ENCODE data around the gene RIN3. TPM values are rescaled to one million over a fixed set of nuclear protein-coding genes. Genes with fewer than 3 reads are reported as not detected.

RIN3 gene
- total and polyA plus RNA-seq, 5 experiments from 2014 or later, result 16.8 to 146 (median 45.8) TPM

GRCh38 chr14:92539419-92539818 lies 25.8 kb downstream of the RIN3 start:
- DNase-seq (no peak), ATAC-seq (no peak)
- POLR2A ChIA-PET, result interaction anchor here (0.8 to 2.2 kb wide), 9 partner anchors 8 to 37 kb away, joined by 3 to 7 read pairs (median 4); no protein-coding TSS in a partner anchor
- Mint-ChIP-seq H3K27me3 (no peaks in the 10 kb centered on the region), H3K9me3 (no peaks in the 10 kb centered on the region), H3K4me1 (peaks cover 34 to 86% (median 82%) of the 10 kb centered on the region in 4 donors), H3K4me3 (peak overlapping the region in 7 of 10 donors; percentile 38 to 72 (median 54)), H3K27ac (peak overlapping the region in 9 of 10 donors; percentile 8 to 90 (median 75)), H3K36me3 (no peaks in the 10 kb centered on the region)

- Mint-ChIP-seq H3K4me1 (peaks cover 34 to 86% (median 81%) of the 10 kb centered on the region in 4 donors), H3K9me3 (no peaks in the 10 kb centered on the region), H3K4me3 (peak overlapping the region in 8 of 10 donors; percentile 38 to 72 (median 55)), H3K27ac (peak overlapping the region; percentile 8 to 90 (median 65)), H3K36me3 (no peaks in the 10 kb centered on the region), H3K27me3 (no peaks in the 10 kb centered on the region)
- POLR2A ChIA-PET, result interaction anchor here (0.7 to 2.2 kb wide), 9 partner anchors 8 to 36 kb away, joined by 3 to 7 read pairs (median 4); no protein-coding TSS in a partner anchor
- peak; percentile 16 to 17 for ATAC-seq
- DNase-seq, result no peak
Observed at GRCh38 chr14:92539875-92540274, 26.3 kb downstream of the RIN3 start.

- Mint-ChIP-seq H3K27me3 (no peaks in the 10 kb centered on the region), H3K27ac (peak overlapping the region; percentile 8 to 87 (median 79)), H3K36me3 (no peaks in the 10 kb centered on the region), H3K4me3 (peak overlapping the region in 9 of 10 donors; percentile 39 to 77 (median 56)), H3K9me3 (no peaks in the 10 kb centered on the region), H3K4me1 (peaks cover 28 to 80% (median 75%) of the 10 kb centered on the region in 4 donors)
- POLR2A ChIA-PET, result interaction anchor here (0.7 to 2.2 kb wide), 6 partner anchors 9 to 28 kb away, joined by 3 to 7 read pairs (median 4); no protein-coding TSS in a partner anchor
- ATAC-seq (peak; percentile 19 to 31), DNase-seq (no peak)
Observed at GRCh38 chr14:92540472-92541048, 27.0 kb downstream of the RIN3 start.

DNA sequence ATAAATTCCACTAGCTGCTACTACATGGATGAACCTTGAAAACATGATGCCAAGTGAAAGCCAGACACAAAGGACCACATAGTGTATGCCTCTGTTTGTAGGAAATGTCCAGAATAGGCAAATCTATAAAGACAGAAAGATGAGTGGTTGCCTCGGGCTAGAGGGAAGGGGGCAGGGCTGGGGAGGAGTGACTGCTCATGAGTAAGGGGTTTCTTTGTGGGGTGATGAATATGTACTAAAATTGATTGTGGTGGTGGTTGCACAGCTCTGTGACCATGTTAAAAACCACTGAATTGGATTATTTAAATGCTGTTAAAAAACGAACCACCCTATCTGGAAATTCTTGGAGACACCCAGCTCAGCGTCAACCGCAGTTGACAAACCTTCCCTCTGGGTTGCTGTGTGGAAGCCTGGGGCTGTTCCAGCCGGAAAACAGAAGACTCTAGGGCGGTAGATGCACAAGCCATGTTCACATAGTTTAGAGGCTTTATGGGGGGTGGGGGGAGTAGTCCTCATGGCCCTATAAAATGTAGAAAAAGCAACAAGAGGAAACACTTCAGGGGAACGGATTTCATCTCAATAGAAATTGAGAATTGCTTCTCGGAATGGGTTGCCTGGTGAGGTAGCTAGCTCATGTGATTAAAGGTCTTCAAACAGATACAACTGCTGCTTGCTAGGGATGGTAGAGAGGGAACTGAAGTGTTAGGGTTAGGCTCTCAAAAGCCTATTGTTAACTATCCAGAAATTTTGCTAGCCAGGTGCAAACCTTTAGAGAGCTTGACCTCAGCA lies 29.4 kb downstream of the RIN3 start:
- POLR2A ChIA-PET, result interaction anchor here (0.6 to 1.8 kb wide), 7 partner anchors 10 to 1185 kb away, joined by 3 to 6 read pairs (median 4); no protein-coding TSS in a partner anchor
- Mint-ChIP-seq H3K27ac (peak overlapping the region in 9 of 10 donors; percentile 11 to 90 (median 77)), H3K9me3 (no peaks in the 10 kb centered on the region), H3K36me3 (no peaks in the 10 kb centered on the region), H3K4me1 (peaks cover 25 to 75% (median 68%) of the 10 kb centered on the region in 4 donors), H3K27me3 (no peaks in the 10 kb centered on the region), H3K4me3 (peak overlapping the region in 1 of 10 donors; percentile 29)
- no peak for DNase-seq
- no peak for ATAC-seq

DNA sequence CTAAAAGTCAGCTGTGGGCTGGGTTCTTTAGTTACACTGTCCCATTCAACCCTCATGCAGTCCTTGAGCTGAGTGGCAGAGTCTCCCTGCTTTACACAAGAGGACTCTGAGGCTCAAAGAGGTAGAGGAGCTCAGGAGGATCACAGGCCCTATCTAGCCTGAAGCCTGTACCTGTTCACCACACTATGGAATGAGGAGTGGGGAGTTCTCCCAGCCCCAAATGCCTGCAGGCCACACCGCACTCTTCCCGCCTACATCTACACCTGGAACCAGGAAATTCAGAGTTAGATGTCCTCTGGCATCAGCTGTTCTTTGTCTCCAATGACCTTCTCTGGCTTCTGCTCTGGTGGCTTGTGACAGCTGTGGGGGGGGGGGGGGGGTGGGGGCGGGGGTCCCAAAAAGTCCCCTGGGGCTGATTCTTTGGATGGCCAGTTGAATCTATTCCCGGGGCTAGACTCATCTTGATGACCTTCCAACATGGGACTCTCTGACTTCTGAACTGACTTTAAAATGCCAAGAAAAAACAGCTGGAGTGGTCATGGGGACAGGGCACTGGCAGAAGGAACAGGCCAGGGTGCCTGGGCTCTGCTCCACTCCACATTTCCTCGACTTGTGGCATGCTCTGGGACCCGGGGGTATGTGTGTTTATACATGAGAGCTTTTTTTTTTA lies 30.6 kb downstream of the RIN3 start:
- H3K27ac Mint-ChIP-seq, result peak overlapping the region in 8 of 10 donors; percentile 45 to 77 (median 57)
- POLR2A ChIA-PET, result interaction anchor here (0.7 to 1.8 kb wide), 6 partner anchors 12 to 1187 kb away, joined by 3 to 6 read pairs (median 4); partner anchors contain the start of gene RIN3
- peak overlapping the region in 1 of 10 donors; percentile 54 for H3K4me3 Mint-ChIP-seq
- H3K36me3 Mint-ChIP-seq, result no peaks in the 10 kb centered on the region
- H3K27me3 Mint-ChIP-seq, result no peaks in the 10 kb centered on the region
- ATAC-seq (no peak), DNase-seq (no peak)
- no peaks in the 10 kb centered on the region for H3K9me3 Mint-ChIP-seq
- H3K4me1 Mint-ChIP-seq, result peaks cover 20 to 71% (median 59%) of the 10 kb centered on the region in 4 donors

GRCh38 chr14:92546347-92547053 lies 32.9 kb downstream of the RIN3 start:
- H3K4me3 Mint-ChIP-seq, result peak overlapping the region in 2 of 10 donors; percentile 50 to 54
- DNase-seq (no peak), ATAC-seq (no peak)
- POLR2A ChIA-PET, result interaction anchor here (1.0 to 3.5 kb wide), 8 partner anchors 10 to 40 kb away, joined by 3 to 13 read pairs (median 6); partner anchors contain the start of gene RIN3
- H3K27me3 Mint-ChIP-seq, result no peaks in the 10 kb centered on the region
- peaks cover 18 to 69% (median 57%) of the 10 kb centered on the region in 4 donors for H3K4me1 Mint-ChIP-seq
- H3K36me3 Mint-ChIP-seq, result no peaks in the 10 kb centered on the region
- H3K27ac Mint-ChIP-seq, result peak overlapping the region in 4 of 10 donors; percentile 29 to 62 (median 46)
- H3K9me3 Mint-ChIP-seq, result no peaks in the 10 kb centered on the region

DNA sequence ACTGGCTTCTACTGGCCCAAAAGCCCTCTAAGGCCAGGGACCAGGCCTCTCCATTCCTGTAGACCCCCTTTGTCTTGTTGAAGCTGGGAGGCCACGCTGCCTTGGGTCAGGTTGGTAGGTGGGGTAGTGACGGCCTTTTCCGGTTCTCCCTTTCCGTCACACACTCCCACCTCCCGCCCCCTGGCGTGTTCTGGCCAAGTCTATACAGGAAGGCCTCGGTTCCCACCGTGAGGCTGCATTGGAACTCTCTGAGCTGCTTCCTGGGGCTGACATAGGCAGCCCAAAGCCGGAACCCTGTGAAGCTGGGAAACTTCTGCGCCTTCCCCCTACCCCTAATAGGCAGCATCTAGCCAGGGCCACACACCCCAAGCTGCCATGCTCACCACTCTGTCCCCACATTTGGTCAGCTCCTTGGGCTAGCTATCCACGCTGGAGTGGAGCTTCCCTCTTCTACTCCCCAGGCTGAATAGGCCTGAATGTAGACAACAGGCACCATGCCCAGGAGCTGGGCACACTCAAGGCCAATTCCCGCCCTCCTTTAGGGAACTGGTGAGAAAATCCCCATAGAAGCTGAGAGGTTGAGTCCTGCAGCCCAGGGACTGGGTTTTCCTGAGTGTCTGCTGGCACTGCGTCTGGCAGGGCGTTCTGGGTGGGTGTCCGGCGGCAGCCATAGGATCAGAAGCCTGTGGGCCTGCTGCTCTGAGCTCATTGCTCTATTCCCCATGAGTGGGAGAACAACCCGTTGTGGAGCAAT lies 35.7 kb downstream of the RIN3 start:
- Mint-ChIP-seq H3K4me3 (no peak overlapping the region), H3K27ac (peak overlapping the region in 5 of 10 donors; percentile 18 to 85 (median 60)), H3K9me3 (no peaks in the 10 kb centered on the region)

DNA sequence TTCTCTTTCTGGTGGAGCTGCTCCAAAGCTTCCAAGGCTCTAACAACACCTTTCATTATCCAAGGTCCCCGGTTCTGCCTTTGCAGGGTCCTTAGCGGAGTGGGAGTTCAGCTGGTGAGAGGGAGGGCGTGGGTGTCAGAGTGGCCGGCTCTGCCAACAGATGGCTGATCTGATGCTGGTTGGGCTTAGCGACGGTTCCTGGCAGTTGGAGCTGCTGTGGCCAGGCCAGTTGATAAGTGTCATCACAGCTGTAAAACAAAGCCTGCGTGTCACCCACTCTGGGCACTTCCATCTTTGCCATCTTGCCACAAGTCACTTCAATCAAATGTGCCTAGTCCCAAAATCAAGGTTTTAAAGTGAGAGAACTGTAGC lies 36.3 kb downstream of the RIN3 start:
- peaks cover 18 to 68% (median 55%) of the 10 kb centered on the region in 4 donors for H3K4me1 Mint-ChIP-seq
- no peaks in the 10 kb centered on the region for H3K27me3 Mint-ChIP-seq
- H3K36me3 Mint-ChIP-seq, result no peaks in the 10 kb centered on the region
- POLR2A ChIA-PET, result interaction anchor here (0.9 to 1.9 kb wide), 7 partner anchors 10 to 103 kb away, joined by 3 to 12 read pairs (median 4); no protein-coding TSS in a partner anchor
- H3K9me3 Mint-ChIP-seq, result no peaks in the 10 kb centered on the region
- DNase-seq (no peak), ATAC-seq (no peak)
- peak overlapping the region in 7 of 10 donors; percentile 18 to 85 (median 66) for H3K27ac Mint-ChIP-seq
- H3K4me3 Mint-ChIP-seq, result no peak overlapping the region

More for the DNA sequence above, 35.7 kb downstream of the RIN3 start:
- no peak for DNase-seq
- ATAC-seq, result no peak
- POLR2A ChIA-PET, result interaction anchor here (0.6 to 1.9 kb wide), 8 partner anchors 11 to 103 kb away, joined by 3 to 12 read pairs (median 4); no protein-coding TSS in a partner anchor
- H3K4me1 Mint-ChIP-seq, result peaks cover 19 to 73% (median 57%) of the 10 kb centered on the region in 4 donors
- H3K27me3 Mint-ChIP-seq, result no peaks in the 10 kb centered on the region
- H3K36me3 Mint-ChIP-seq, result no peaks in the 10 kb centered on the region

DNA sequence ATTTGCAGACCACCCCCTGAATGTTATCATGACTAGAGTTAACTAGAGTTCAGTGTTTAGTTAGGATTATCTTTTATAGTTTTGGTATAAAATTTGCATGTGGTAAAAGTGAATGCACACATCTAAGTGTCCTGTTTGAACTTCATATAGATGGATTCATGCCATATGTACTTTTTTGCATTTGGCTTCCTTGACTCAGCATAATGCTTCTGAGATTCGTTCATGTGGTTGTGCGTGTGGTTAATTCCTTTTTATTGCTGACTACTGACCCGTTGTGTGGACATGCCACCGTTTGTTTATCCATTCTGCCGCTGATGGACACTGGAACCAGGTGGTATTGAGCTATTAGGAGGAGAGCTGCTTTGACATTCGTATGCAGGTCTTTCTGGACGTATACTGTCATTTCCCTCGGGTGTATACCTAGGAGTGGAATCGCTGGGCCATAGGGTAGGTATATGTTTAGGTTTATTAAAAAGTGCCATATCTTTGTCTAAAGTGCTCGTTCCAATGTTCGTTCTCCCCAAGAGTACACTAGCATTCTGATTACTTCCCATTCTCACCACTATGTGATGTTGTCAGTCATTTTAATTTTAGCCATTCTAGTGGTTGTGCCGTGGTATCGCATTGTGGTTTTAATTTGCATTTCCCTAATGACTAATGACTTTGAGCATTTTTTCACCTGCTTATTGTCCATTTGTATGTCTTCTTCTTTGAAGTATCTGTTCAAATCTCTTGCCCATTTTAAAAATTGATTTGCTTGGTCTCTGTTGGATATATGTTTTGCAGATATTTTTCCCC lies 37.7 kb downstream of the RIN3 start:
- POLR2A ChIA-PET, result no interaction called here
- no peaks in the 10 kb centered on the region for H3K9me3 Mint-ChIP-seq
- H3K27me3 Mint-ChIP-seq, result no peaks in the 10 kb centered on the region
- ATAC-seq (no peak), DNase-seq (no peak)
- peak overlapping the region in 3 of 10 donors; percentile 36 to 61 (median 37) for H3K27ac Mint-ChIP-seq
- H3K4me3 Mint-ChIP-seq, result peak overlapping the region in 3 of 10 donors; percentile 0 to 13 (median 2)
- H3K36me3 Mint-ChIP-seq, result peaks cover 0 to under 1% (median 0%) of the 10 kb centered on the region in 3 donors
- H3K4me1 Mint-ChIP-seq, result peaks cover 28 to 78% (median 69%) of the 10 kb centered on the region in 4 donors

DNA sequence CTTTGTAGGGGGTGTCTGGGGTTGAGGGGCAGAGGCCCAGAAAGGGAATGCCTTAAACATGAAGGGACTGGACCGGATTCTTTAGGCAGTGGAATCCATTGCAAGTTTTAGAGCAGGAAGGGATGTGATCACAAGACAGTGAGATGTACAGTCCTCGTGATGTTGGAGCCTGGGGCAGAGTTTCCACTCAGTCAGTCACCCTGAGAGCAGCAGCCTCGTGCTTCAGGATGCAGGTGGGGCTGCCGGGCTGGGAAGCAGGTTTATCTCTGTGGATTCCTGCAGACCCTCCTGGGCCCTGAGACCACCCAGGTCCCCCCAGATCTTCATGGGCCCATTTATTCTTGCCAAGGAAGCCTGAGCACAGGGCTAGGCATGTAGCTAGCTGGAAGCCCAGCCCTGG lies 38.5 kb downstream of the RIN3 start:
- DNase-seq (no peak), ATAC-seq (no peak)
- peak overlapping the region in 5 of 10 donors; percentile 13 to 75 (median 53) for H3K27ac Mint-ChIP-seq
- peaks cover 34 to 81% (median 75%) of the 10 kb centered on the region in 4 donors for H3K4me1 Mint-ChIP-seq
- peak overlapping the region in 3 of 10 donors; percentile 0 to 14 (median 13) for H3K4me3 Mint-ChIP-seq
- no peaks in the 10 kb centered on the region for H3K9me3 Mint-ChIP-seq
- POLR2A ChIA-PET, result no interaction called here
- H3K27me3 Mint-ChIP-seq, result no peaks in the 10 kb centered on the region
- peaks cover 0 to 4% (median 0%) of the 10 kb centered on the region in 3 donors for H3K36me3 Mint-ChIP-seq
